ENCODE measurements around the gene WNT7A.

WNT7A gene

GRCh38 chr3:13823692-13824091 lies 56.2 kb downstream of the WNT7A start:
- Histone ChIP-seq H3K36me3 (no peaks in the 10 kb centered on the region), H3K27me3 (no peaks in the 10 kb centered on the region), H3K9me3 (no peaks in the 10 kb centered on the region), H3K4me3 (ENCODE audit: low read depth in 1 of 2, low read length in 1 of 2) (no peak overlapping the region), H3K4me1 (ENCODE audit: control insufficient read depth in 1 of 2, insufficient read depth in 1 of 2, low read depth in 1 of 2, low read length in 1 of 2) (no peaks in the 10 kb centered on the region), H3K27ac (no peak overlapping the region)
- TF ChIP-seq CTCF (IDR thresholded peaks at IDR 0.05): no peak

- no peaks in the 10 kb centered on the region for H3K27me3 ChIP-seq
- H3K4me1 ChIP-seq (ENCODE audit: control insufficient read depth in 1 of 2, insufficient read depth in 1 of 2, low read depth in 1 of 2, low read length in 1 of 2): no peaks in the 10 kb centered on the region
- no peak overlapping the region for H3K27ac ChIP-seq
- TF ChIP-seq CTCF (IDR thresholded peaks at IDR 0.05): no peak
- no peak overlapping the region for H3K4me3 ChIP-seq (ENCODE audit: low read depth in 1 of 2, low read length in 1 of 2)
- no peaks in the 10 kb centered on the region for H3K36me3 ChIP-seq
- no peaks in the 10 kb centered on the region for H3K9me3 ChIP-seq
These were observed 56.8 kb downstream of the WNT7A start for GRCh38 chr3:13822871-13823585.

- Histone ChIP-seq H3K4me3 (ENCODE audit: low read depth in 1 of 2, low read length in 1 of 2) (no peak overlapping the region), H3K9me3 (no peaks in the 10 kb centered on the region), H3K27ac (no peak overlapping the region), H3K4me1 (ENCODE audit: control insufficient read depth in 1 of 2, insufficient read depth in 1 of 2, low read depth in 1 of 2, low read length in 1 of 2) (no peaks in the 10 kb centered on the region), H3K36me3 (no peaks in the 10 kb centered on the region), H3K27me3 (no peaks in the 10 kb centered on the region)
- no peak for TF ChIP-seq CTCF (IDR thresholded peaks at IDR 0.05)
These were observed 57.8 kb downstream of the WNT7A start for GRCh38 chr3:13822042-13822441.

- no peaks in the 10 kb centered on the region for H3K4me1 ChIP-seq (ENCODE audit: control insufficient read depth in 1 of 2, insufficient read depth in 1 of 2, low read depth in 1 of 2, low read length in 1 of 2)
- H3K27ac ChIP-seq: no peak overlapping the region
- H3K27me3 ChIP-seq: no peaks in the 10 kb centered on the region
- peaks cover 3% of the 10 kb centered on the region for H3K9me3 ChIP-seq
- TF ChIP-seq CTCF (IDR thresholded peaks at IDR 0.05): no peak
- no peaks in the 10 kb centered on the region for H3K36me3 ChIP-seq
- no peak overlapping the region for H3K4me3 ChIP-seq (ENCODE audit: low read depth in 1 of 2, low read length in 1 of 2)
These were observed 58.7 kb downstream of the WNT7A start for GRCh38 chr3:13821126-13821525.

GRCh38 chr3:13818919-13819318 lies 61.0 kb downstream of the WNT7A start:
- Histone ChIP-seq H3K27me3 (no peaks in the 10 kb centered on the region), H3K9me3 (peaks cover 24% of the 10 kb centered on the region), H3K4me3 (ENCODE audit: low read depth in 1 of 2, low read length in 1 of 2) (no peak overlapping the region), H3K4me1 (ENCODE audit: control insufficient read depth in 1 of 2, insufficient read depth in 1 of 2, low read depth in 1 of 2, low read length in 1 of 2) (no peaks in the 10 kb centered on the region), H3K27ac (no peak overlapping the region), H3K36me3 (no peaks in the 10 kb centered on the region)
- TF ChIP-seq CTCF (IDR thresholded peaks at IDR 0.05): no peak
